Measurements from ENCODE around the gene KCNN3.

Gene KCNN3

DNA sequence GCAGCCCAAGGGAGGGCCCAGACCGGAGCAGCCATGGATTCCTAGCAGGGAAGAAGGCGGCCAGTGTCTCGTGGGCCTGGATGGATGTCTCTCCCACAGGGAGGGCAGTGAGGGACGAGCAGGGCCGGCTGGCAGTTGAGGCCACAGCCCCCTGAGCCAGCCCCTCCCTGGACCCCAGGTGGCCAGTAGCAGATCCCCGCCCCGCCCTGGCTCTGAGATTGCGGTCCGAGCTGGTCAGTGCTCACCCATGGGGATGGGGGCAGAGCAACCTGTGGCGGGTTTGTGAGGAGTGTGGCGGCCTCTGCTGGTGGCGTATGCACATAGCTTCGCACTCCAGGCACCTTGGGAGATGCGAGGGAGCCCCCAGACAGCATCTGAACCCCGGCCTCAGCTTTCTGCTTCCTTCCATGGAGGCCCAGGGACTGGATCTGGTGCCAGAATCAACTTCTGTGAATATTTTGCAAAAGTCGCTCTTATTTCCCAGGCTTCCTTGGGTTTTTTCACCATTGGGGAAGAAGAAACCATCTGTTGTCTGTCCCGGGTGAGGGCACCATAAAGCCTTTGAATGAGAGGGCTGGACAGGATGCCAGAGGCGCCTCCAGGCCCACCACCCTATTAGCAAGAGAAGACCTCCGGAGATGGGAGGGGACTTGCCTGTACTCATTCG is 8.4 kb upstream of the KCNN3 start:
- peak; percentile 82 for DNase-seq

DNA sequence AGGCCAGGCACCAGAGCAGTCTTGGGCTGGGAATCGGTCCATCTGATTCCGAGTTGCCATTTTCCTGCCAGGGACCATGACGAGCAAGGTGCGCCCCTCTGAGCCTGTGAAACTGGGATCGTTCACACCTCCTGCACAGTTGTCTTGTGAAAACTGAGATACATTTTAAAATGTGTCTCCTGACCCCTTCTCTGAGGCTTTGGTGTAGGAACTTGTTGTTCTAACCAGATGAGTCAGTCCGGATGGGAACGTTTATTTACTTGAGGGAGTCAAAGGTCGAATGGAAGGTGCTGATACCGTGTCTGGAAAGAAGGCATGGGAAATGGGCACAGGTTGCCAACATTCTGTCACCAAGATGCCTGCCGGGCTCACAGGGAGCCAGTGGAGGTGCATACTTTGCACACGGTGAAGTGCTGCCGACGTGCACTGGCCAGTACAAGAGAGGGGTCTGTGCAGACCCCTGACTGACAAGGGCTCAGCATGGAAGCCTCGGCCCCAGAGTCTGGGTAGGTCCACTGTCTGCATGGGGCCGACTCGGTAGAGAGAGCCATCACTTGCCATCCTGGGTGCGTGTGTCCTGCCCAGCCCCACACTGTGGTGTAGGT is 7.4 kb upstream of the KCNN3 start:
- no peak for DNase-seq

DNA sequence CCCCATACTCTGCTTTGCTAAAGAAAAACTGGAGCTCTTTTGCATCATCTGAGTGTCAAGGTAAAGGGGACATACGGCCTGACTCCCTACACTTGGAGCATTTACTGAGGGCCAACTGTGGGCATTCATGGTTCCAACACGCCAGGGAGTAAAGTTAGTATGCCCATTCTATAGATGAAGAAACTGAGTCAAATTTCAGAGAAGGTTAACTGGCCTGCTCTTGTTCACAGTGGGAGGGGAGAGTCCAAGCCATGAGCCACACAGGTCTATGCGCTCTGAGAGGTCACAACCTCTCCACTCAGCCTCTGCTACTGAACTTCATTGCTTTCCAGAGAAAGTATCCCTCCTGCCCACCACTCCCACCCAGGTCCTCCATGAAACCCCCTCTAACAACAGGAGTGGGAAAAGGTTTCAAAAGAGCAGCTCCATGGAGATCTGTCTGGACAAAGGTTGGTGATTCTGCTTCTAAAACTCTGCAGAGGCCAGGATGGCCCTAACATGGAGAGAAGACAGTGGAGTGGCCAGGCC is 6.8 kb upstream of the KCNN3 start:
- no peak for DNase-seq

DNA sequence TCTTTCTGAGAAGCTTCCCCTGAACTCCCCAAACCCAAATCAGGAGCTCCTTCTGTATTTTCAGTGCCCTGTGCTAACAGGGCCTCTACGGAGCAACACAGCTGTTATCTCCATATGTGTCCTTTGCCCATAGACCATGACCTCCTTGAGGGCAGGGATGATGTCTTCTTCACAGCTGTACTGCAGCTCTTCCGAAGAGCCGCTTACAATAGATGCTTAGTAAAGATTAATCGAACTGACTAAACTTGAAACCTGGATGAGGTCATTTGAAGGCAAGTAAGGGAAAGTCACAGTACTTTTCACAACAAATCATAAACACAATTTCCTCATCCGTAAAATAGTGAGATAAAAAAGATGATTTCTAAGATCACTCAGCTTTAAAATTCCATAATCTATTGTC is 4.4 kb upstream of the KCNN3 start:
- no peak for DNase-seq

DNA sequence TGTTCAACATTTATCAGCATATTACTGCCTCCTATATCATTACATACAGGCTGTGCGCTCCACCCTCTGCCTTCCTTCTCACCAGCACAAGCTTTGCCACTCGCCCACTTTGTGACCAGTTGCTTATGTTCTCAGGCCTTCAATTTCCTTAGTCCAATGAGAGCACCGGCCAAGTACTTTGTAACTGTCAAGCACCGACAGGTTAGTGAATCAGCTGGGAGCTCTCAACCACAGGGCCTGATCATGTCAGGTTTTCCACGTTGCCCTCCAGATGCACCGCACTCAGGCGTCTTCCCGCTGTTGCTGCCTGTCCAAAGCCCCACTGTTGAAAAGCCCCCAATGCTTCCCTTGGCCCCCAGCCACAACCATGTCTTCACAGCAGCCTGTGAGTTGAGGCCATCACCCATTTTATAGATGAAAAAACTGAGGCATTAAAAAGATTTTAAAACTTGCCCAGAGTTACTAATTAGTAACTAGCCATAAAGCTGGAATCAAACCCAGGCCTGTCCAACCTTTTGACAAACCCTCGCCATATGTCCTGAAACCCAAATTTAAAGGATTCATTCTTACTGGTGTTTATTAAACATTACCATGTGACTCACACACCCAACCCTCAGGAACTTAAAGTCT is 3.4 kb upstream of the KCNN3 start:
- no peak for DNase-seq

DNA sequence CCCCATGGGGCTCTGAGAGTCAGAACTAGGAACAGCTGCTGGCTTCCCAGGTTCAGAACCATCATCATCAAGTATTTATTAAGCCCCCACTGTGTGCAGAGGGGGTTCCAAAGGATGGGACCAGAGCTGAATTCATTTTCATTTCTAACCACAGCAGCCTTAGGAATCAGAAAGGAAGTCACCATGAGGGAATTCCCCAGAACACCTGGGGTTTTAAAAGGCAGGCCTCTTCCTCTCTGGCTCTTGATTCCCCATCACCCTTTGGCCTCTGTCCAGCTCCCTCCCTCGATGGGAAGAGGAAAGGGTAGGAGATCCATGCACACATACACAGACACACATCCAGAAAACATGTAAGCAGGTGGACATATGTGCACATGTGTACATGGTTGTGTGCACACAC is 1.3 kb upstream of the KCNN3 start:
- DNase-seq, result no peak

DNA sequence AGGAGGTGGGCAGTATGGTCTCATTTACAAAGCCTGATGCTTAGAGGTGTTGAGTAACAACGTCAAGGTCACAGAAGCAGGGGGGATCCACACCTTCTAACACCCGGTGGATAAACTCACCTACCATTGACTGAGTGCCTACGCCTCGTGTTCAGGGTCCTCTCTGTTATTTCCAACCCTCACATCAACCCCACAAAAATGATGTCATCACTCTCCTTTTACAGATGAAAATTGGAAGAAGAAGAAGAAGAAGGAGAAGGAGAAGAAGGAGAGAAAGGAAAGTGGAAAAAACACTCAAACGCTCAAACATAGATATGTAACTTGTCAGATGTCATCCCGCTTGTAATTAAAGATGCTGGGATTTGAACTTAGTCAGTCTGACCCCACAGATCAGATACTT is 653 bp upstream of the KCNN3 start:
- no peak for DNase-seq

DNA sequence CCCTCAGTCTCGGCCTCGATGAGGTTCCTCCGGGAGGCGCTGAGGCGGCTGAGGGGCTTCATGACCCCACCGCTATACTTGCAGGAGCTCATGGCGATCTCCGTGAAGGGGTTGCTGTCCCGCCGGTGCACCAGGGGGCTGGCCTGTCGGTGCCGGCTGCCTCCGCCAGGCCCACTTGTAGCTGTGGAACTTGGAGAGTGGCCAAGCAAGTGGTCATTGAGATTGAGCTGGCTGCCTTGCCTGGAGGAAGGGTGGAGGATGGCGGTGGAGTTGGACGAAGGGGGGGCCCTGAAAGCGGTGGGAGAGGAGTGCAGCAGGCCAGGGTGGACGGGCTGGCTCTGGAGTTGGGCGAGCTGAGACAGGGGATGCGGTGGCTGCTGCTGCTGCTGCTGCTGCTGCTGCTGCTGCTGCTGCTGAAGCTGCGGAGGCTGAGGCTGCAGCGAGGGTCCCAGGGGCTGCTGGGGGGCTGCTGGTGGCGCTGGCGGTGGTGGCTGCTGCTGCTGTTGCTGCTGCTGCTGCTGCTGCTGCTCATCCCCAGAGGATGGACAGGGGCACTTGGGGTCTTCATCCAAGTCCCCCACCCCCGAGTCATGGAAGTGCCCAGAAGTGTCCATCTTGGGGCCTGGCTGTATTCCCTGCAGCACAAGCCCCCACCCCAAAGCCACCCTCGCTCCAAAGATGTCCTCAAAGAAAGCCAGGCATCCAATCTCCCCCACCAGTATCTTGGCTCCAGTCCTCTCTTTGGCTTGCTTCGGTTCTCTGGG is 548 bp downstream of the KCNN3 start:
- no peak for DNase-seq

DNA sequence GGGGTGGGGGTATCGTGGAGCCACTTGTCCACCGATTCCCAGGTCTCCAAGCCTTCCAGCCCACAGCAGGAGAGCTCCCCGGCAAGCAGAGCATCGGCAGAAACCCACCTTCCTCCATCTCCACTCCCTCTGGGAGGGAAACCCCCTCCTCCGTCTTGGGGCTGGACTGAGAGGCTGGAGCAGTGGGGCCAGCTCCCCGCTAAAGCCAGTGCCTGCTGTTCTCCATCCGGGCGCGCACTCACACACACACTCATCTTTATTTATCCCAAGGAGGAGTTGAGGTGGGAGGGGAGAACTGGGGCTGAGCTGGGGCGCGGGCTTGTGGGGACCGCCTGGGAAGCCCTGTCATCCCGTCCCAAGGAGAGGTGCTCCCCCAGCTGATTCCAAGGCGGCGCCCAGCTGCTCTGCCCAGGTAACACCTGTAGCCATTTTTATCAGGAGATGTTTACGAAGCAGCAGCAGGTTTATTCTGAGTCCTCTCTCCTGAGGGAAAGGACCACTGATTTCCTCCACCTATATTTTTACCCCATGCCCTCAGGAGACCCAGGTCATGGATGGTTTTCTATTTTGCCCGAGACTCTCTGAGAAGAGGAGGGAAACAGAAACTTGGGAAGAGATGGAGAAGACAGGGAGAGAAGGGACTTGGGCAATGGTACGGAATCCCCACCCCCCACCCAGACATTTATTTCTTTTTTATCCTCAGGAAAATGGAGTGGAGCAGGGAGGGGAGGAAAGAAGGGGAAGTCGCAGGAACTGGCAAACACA is 2.1 kb downstream of the KCNN3 start:
- no peak for DNase-seq

DNA sequence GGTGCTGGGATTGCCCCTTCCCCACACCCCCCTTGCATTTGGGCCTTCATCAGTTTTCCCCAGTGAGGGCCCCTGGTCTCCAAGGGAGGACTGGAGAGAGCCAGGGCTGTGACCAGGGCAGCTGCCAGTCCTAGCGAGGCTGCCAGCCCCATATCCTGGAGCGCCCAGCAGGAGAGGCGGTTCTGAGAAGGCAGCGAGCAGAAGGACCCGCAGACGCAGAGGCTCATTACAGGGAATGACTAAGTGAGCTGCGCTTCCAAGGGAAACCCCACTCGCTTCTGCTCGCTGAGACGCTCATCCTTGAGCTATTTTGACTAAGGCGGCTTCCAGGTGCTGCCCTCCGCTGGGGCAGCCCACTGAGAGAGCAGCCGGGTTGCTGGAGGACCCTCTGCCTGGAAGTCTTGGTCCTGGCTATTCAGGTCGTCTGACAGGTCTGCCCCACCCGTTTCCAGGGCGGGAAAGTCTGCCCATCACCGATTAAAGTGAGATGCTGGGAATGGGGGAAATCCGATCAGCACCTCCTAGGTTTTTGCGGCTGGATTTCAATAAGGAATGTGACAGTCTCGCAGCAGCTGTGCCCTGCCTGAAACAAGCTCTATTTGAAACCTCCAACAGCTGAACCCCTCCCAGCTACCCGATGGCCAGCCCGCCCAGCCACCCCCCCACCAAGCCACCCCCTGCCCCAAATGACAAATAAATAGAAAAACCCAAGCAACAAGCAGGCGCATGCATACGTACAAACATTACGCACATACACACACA is 2.8 kb downstream of the KCNN3 start:
- no peak for DNase-seq

DNA sequence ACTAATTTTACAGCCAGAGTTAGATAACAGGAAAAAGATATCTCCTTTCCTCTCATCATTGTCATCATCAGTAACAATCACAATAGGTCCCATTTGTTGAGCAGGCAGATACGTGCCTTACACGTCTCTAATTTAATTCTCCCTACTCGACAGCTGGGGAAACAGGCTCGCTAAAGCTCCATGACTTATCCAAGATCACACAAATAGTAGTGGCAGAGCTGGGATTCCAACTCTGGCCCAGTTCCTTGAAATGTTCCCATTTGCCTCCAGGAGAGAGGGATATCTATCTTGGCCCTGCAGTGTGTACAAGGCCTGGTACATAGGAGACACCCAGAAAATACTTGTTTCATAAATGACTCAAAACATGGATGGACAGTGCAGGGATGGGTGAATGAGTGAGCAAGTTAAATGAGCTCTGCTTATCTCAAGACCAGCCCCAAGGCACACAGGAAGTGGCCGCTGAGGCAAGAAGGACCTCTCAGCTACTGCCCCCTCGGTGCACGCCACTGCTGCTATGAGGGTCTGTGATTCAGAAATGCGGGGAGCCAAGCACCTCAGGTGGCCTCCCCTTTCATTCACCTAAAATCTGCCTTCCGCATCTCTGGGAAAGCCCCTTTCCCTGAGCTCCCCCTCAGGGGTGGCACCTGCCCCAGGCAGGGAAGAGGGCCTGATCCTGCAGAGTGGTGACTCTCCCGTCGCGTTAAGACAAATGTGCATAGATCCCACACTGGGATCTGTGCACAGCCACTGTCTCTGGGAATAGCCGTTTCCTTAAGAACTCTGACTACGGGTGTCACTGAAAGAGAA is 3.6 kb downstream of the KCNN3 start:
- DNase-seq, result peak; percentile 54

DNA sequence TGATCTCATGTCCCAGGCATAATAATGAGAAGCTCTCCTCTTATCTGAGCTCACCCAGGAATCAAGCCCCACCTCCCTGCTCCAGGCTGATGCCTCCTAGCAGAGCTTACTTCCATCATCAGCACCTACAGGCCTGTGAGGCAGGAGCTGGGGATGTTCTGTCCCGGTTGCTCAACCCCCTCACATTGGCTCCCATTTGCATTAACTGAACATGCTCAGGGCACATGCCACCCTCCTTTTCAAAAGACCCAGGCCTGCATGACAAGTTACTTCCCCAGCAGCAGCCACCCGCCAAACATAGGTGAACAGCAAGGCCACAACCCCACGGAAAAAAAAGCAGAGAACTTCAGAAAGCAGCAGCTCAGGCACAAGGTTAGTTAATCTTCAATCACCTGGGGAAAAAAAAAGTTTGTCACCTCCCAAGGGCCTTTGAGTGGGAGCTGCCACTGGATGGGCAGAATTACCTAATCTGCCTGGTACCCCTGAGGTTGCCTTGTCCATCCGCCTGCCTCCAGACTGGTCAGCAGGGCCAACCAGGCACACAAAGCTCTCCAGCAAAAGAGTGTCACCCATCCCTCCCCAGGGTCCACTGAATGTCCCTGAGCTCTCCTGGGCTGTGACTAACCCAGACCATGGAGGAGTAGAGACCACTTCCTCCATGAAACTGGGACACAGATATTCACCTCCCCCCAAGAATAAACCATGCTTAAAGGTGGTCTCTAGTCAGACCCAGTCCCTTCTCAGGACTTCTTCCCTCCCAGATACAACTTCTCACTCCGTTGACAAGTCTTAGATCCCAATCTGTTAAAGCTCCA is 4.4 kb downstream of the KCNN3 start:
- DNase-seq, result peak; percentile 25

DNA sequence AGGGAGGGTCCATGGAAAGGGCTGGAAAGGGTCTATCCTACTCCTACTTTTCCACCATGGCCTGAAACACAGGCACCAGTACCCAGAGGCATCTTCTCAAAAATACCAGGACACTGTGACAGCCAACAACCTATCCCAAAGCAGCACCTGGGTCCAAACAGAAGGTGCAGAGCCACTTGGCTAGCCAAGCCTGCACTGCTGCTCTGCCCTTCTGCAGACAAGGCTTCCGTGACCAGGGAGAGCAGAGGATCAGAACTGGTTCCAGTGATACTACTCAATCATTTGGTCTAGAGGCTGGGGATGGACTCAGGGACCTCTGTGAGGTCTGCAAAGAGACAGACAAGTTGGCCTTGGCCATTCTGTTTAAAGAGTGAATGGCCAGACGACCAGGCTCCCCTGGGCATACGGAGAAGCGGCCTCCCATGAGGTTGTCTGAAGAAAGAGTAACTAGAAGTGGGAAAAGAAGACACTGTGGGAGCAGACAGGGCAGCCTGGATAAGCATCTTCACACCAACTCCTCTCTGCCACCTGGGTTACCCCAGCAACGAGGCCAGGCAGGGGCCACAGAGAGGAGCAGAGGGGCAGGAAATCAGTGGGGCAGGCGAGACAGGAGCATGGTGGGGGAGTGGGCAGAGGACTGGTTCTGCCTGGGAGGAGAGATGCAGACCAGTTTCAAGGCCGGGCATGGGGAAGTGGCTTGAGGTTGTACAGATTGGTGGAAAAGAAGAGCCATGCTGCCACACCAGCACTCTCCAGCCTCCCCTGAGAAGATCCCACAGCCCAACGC is 5.7 kb downstream of the KCNN3 start:
- no peak for DNase-seq

DNA sequence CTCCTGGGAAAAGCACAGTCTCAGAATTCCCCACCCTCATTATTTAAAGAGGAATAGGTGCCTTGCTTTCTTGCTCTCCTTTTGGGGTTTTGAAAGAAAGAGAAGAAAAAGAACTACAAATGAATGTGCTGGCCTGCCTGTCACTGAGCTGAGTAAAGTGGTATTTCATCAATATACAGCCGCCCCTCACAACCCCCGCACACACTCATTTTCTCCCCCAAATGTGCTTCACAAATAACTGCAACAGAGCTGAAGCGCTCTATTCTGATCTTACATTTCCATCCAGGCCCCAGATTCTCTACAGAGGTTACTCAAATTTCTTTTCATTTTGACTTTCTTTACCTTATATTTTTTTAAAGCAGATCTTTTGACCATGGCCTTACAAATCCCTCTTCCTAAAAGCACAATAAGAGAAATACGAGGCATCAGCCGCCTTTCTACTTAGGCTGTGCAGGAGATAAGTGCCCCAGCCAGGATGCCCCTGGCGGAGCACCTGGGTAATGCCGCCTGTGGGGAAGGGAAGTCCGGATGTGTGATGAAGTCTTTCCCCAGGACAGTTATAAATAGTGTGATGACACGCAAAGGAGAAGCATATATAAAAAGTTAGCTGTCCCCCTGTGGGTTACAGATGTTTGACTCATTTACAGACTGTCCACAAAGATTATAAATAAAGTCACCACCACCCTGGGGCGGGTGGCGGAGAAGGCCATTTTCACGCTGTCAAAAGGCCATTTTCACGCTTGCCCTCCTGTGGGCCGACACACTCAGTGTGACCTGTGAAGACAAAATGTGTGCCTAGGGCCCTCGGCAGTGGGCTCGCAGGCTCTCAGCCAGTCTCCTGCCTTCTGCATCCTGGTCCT is 6.5 kb downstream of the KCNN3 start:
- DNase-seq, result peak; percentile 35

DNA sequence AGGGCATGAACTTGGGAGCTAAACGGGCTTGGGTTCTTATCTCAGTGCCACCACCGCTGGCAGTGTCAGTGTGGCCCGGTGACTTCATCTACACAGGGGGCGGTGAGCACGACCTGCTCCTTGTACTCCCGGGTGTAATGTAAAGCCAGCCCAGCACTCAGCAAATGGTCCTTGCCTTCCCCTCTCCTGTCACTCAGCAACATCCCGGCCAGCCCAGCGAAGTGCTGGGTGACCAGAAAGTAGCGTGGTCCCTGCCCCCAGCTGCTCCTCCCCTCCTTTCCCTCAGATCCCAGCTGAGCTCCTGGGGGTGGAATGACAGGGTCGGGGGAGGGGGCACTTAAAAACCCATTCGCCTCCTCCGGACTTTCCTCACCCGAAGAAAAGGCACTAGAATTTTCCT is 7.2 kb downstream of the KCNN3 start:
- peak; percentile 56 for DNase-seq

DNA sequence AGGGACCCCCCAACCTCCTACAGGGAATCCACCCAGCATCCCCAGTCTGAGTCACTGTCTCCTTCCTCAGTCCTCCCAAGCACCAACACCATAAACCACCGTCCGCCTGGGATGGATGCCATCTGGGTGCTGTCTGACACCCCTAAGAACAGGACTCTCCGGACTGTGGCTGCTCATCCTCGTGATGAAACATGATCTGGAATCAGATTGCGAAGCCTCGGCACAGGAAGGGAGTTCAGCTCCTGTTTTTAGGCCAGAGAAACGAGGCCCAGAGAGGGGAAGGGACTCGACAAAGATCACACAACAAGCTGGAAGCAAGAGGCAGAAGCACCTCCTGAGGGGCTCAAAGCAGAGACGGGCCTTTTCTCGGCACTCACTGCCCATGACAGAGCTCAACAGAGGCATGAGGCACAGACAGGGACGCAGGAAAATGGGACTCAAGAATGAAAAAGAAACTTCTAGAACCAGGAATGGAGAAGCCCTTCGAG is 8.4 kb downstream of the KCNN3 start:
- no peak for DNase-seq

DNA sequence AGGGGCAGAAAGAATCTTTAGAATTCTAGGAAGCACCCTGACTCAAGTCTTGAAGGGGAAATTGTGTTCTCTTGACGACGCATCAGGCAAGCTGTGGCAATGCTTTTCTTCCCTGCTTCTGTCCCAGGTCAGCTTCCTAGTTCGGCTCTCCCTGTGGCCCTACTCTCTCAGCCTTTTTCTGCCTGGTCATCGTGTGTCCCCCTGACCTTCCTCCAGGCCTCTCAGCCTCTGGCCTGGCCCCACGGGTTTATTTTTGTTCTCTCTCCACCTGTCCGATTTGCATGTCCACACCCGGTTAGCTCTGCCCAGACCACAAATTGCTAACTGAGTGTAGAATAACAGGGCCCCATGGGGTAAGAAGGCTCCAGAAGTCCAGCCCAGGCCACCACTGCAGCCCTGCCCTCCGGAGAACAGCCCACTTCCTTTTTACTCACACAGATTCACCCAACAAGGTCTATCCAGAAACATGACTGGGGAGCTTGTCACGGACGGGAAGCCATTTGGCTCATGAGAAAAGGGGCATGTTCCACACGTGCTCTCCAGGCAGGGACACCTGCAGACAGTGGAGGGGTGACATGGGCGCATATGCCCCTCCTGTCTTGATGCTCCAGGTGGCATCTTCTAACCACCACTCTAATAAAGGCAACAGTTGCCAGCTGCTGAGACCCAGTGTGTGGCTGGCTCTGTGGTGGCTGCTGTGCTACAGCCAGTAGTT is 9.8 kb downstream of the KCNN3 start:
- no peak for DNase-seq

DNA sequence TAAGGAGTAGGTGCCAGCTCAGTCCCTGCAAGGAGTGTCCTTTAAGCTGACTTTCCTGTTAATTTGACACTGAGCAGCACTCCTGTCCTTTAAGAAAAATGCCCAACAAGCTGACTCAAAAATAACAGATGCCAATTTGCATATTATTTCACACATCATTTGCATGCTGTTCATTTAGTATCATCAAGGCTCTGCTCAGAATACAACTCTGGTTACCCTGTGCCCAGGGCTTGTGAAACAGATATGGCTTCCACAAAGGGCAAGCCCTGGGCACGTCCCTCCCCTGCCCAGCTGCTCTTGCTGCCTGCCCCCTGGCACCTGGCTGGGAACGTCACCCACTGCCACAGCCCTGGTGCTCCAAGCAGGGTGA is 10.3 kb downstream of the KCNN3 start:
- no peak for DNase-seq
